ENCODE data around the gene ZNF555.
"Not testable (repeated sequence)": the region's sequence is repeated elsewhere in the genome, so short reads cannot be mapped to it uniquely, and the experiment has no call there.

Gene ZNF555

DNA sequence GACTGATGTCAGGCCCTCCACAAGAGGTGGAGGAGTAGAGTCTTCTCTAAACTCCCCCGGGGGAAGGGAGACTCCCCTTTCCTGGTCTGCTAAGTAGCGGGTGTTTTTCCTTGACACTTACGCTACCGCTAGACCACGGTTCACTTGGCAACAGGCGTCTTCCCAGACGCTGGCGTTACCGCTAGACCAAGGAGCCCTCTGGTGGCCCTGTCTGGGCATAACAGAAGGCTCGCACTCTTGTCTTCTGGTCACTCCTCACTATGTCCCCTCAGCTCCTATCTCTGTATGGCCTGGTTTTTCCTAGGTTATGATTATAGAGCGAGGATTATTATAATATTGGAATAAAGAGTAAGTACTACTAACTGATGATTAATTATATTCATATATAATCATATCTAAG is 30.9 kb downstream of the ZNF555 start:
- DNase-seq, result not testable (repeated sequence)

DNA sequence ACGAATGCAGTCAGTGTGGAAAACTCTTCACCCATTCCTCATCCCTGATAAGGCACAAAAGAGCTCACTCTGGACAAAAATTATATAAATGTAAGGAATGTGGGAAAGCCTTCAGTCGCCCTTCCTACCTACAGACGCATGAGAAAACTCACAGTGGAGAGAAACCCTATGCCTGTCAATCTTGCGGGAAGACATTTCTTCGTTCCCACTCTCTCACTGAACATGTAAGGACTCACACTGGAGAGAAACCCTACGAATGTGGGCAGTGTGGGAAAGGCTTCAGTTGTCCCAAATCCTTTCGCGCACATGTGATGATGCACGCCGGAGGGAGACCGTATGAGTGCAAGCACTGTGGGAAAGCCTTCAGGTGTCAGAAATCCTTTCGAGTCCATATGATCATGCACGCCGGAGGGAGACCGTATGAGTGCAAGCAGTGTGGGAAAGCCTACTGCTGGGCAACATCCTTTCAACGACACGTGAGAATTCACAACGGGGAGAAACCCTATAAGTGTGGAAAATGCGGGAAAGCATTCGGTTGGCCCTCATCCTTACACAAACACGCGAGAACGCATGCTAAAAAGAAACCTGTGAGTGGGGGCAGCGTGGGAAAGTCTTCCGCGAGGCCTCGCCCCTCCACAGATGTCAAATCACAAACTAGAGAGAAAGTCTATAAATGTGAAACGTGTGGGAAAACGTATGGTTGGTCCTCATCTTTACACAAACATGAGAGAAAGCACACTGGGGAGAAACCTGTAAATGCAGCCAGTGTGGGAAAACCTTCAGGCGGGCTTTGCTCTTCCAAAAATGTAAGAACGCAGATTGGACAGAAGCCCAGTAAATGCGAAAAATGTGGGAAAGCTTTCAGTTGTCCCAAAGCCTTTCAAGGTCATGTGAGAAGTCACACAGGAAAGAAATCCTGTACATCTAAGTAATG is 36.4 kb downstream of the ZNF555 start:
- DNase-seq, result no peak

DNA sequence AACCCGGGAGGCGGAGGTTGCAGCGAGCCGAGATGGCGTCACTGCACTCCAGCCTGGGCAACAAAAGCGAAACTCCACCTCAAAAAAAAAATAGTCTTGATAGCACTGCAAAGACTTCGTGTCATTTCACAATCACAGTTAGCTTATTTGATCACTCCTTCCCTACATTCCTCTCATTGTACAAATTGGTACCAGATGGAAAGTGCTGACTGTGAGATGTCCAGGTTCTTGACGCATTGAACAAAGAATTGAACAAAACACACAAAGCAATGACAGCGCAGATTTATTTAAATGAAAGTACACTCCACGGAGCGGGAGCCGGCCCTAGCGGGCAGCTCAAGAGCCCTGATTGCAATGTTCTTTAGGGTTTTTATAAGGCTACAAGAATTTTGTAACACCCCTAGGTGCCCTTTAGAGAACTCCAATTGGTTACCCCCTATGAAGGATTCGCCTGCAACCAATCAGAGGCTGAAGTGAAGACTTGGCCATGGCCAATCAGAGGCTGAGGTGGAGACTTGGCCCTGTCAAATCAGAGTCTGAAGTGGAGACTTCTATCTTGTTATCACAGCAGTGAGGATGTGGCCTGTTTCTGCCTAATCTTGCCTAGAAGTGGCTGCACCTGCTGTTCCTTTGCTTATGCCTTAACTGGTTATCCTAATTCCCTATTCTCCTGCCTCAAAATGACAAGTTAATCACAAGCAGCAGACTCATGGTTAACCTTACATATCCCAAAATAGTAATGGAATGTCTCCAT is 42.6 kb downstream of the ZNF555 start:
- DNase-seq, result no peak

DNA sequence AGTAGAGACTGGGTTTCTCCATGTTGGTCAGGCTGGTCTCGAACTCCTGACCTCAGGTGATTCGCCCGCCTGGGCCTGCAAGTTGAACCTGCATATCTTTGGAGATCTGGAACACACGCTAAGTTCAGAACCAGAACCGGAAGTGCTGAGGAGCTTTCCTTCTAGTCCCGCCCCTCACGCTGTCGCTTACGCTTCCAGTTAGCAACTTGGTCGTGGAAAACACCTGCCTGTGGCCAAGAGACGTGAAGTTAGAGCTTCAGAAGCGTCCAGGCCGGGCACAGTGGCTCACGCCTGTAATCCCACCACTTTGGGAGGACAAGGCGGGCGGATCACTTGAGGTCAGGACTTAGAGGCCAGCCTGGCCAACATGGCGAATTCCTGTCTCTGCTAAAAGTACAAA is 44.5 kb downstream of the ZNF555 start:
- DNase-seq, result no peak

DNA sequence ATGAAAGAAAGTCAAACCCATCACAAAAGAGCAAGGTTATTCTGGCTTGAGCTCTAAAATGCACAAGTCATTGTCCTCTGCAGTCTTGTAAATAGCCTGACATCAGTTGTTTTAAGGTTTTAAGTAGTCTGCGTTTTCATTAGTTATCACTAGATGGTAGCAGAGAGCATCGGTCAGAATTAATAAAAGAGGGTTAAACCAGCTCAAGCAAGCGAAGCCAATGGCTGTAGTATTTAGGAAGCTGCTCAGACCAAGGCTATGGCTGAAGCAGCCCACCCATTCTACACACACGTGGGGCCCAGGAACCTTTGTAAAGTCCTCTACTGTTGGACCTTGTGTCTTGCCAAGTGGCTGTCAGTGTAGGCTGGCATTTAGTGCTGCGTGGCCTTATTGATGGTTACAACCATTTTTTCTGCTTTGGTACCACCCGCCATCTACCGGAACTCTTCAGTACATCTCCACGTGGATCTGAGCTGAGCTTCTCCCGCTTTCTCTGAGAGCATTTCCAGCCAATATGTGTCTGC is 46.2 kb downstream of the ZNF555 start:
- DNase-seq, result peak; percentile 68 to 70

DNA sequence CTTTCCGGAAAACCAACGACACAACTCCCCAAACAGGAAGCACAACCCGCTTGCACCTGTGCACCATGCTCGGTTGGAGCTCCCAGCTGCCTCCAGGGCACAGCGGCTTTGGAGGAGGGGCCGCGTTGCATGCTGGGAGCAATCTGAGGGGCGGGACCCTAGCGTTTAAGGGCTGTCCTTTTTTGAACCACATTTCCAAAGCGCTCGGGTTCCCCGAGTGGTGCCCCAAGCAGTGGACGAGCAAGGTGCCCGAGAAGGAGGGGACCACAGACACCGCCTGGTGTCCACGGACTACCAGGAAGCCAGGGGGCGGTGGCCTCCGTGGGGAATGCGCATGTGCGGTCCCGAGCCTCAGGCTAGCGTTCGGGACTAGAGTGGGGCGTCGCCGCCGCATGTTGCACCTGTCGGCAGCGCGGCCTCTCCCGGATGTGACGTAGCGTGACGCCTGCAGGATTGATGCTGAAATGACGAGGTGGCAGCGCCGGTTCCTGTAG is 47.5 kb downstream of the ZNF555 start:
- peak; percentile 86 to 91 for DNase-seq

DNA sequence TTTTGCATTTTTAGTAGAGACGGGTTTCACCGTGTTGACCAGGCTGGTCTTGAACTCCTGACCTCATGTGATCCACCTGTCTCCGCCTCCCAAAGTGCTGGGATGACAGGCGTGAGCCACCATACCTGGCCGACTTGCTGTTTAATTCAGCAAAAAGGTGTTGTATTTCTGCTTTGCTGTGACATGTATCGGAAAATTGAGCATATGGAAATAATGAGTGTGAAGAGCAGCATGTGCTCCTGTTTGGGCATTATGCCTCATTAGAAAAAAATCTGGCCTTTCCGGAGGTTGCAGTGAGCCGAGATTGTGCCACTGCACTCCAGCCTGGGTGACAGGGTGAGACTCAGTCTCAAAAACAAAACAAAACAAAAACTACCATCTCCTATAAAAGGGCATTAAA is 49.3 kb downstream of the ZNF555 start:
- DNase-seq, result not testable (repeated sequence)

DNA sequence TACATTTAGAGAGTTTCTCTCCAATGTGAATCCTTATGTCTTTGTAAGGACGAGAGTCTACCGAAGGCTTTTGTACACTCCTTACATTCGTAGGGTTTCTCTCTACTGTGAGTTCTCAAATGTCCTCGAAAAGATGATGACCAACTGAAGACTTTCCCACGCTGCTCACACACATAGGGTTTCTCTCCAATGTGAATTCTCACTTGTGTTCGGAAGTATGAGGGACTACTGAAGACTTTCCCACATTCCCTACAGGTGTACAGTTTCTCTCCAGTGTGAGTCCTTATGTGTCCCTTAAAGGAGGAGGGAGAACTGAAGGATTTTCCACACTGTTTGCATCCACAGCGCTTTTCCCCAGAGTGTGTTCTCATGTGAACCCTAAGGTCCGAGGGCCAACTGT is 55.4 kb downstream of the ZNF555 start:
- no peak for DNase-seq

DNA sequence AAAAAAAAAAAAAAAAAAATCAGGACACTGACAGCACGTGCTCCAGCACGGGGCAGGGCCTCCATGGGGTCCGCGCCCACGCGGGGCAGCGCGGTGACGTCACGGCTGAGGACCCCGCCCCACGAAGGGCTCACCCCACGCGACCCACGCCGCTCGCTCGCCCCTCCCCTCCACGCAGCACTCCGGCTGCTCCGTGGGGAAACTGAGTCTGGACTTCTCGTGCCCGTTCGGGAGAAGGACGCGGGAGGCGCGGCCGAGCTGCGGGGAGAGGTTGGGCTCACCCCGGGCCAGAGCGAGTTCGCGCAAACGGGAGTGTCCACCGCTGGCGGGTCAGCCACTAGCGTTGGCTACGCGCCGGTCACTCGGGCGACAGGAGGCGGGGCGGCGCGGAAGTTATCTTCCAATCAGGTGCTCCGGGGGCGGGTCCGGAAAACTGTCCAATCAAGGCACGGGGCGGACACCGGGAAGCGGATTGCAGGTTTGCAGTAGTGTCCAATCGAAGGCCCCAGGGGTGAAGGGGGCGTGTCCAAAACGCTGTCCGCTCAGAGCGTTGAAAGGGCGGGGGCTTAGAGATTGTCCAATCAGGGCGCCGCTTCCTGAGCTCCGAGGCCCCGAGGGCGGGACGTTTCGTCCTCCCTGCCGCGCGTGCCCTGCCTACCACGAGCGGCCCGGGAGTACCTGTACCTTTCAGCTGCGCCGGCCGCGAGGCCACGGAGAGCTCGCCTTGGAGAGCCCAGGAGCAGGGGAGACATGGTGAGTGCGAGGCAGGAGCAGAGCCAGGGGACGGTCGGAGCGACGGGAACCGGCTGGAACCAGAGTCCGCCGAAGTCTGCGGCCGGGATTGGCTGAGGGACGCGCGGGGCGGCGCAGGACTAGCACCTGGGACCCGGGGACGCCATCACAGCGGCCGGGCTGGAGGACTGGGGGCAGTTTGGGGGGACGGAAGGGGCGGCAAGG is 59.3 kb downstream of the ZNF555 start, which contains the start of gene ZNF57:
Gene ZNF57, plus strand, starts transcription at position 633 of the 957 bp plus-strand sequence. Its CDS starts 118 bp downstream, at position 751.
- DNase-seq, result peak; percentile 93 to 98

DNA sequence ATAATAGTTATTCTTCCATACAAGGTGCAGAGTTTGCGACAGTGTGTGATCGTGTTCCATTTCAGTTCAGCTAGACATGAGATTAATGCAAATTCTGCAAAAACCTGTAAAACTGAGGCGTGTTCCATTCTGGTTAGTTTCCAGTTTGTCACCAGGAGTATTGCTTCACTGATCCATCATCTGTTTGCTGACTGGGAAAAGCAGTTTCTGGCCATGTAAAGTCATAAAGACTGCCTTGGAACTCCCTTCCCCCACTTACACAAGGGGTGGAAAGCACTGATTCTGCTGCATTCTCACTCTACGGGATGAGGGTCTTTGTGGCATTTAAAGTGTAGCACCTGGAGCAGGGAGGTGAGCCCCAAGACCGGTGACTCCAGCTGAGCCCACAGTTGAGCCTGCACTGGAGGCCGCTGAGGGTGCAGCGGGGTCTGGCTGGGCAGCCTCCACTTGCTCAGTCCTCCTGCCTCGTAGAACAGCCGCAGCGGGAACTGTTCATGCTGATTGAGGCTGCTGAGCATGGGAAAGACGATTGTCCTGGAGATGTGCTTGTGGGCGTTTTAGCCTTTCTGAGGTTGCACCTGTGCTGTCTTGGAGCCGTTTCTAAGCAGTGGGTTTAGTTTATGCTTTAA is 61.4 kb downstream of the ZNF555 start:
- no peak for DNase-seq

DNA sequence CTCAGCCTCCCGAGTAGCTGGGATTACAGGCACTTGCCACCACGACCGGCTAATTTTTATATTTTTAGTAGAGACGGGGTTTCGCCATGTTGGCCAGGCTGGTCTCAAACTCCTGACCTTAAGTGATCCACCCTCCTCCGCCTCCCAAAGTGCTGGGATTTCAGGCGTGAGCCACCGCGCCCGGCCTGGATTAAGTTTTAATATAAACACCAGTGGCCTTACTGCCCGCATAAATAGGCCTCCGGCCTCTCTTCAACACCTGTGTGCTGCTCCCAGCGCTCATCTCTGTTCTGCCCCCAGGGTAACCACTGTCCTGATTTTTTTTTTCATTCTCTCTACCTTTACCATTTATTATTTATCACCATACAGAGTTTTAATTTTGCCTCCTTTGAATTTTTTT is 62.1 kb downstream of the ZNF555 start:
- DNase-seq, result not testable (repeated sequence)

DNA sequence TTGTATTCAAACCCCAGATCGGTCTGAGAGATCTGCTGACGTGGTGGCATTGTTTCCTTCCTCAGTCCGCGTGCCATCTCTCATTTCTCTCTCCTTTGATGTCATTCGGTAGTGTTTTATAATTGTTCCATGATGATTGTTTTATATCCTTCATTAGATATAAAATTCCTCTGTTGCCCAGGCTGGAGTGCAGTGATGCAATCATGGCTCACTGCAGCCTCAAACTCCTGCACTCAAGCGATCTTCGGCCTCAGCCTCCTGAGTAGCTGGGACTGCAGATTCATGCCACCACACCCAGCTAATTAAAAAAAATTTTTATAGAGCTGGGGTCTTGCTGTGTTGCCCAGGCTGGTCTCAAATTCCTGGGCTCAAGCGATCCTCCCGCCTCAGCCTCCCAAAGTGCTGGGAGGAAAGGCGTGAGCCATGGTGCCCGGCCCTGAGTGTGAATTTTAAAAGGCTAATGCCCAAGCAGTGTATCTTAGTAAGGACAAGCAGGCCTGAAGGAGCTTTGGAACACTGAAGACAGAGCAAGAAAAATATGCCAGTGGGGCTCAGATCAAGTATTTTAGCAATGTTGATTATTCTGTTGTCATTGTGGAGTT is 64.7 kb downstream of the ZNF555 start:
- no peak for DNase-seq

DNA sequence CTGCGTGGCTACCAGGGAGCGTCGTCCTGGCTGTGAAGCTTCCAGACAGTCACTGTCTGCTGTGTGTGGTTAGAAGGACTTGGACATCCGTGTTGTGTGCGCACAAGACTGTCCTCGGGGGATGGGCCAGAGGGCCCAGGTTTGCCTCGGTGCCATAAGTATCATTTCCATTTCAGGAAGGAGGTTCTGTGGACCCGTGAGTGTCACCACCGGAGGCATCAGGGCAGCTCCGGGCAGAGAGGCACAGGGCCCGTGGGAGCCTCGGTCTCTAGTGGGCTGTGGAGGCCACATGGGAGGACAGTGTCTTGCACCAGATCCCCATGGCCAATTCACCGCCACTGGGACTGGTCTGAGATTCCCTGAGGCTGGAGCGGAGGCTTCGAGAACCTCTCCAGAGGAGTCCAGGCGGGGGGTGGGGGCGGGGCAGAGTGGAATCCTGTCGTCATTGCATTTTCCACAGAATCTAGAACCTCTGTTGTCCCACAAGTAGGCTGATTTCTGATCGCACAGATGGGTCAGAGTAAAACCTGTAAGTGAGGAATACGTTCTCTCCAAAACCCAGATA is 65.4 kb downstream of the ZNF555 start:
- no peak for DNase-seq
